CD4-positive, alpha-beta T cell treated with Interleukin-1 beta for 1 hour (primary cell): ENCODE measurements around the gene ATP9A.

Experiments
- DNase-seq, 2 donors: peaks; one replicate each; pipeline ENCODE4 v3.0.0-alpha.2; 2020 to 2022

ATP9A gene

GRCh38 chr20:51566594-51566993 lies 201.6 kb downstream of the ATP9A start:
- DNase-seq: no peak

GRCh38 chr20:51565298-51566144 lies 202.7 kb downstream of the ATP9A start:
- no peak for DNase-seq

GRCh38 chr20:51563486-51564332 lies 204.5 kb downstream of the ATP9A start:
- no peak for DNase-seq

- DNase-seq: no peak
These were observed 205.1 kb downstream of the ATP9A start for GRCh38 chr20:51563174-51563485.

- no peak for DNase-seq
These were observed 205.6 kb downstream of the ATP9A start for GRCh38 chr20:51562332-51563173.

- DNase-seq: no peak
These were observed 206.2 kb downstream of the ATP9A start for GRCh38 chr20:51562027-51562331.

GRCh38 chr20:51560550-51561307 lies 207.5 kb downstream of the ATP9A start:
- DNase-seq: no peak

- DNase-seq: no peak
These were observed 208.1 kb downstream of the ATP9A start for GRCh38 chr20:51560042-51560441.

GRCh38 chr20:51554538-51555165 lies 213.5 kb downstream of the ATP9A start:
- DNase-seq: no peak

GRCh38 chr20:51553897-51554486 lies 214.2 kb downstream of the ATP9A start:
- no peak for DNase-seq

- DNase-seq: no peak
These were observed 217.0 kb downstream of the ATP9A start for GRCh38 chr20:51551186-51551585.

- DNase-seq: no peak
These were observed 218.7 kb downstream of the ATP9A start for GRCh38 chr20:51549474-51549873.

- no peak for DNase-seq
These were observed 220.2 kb downstream of the ATP9A start for GRCh38 chr20:51547951-51548350.
